D721Med (cell line): ENCODE measurements around the gene TOR1A.

ENCODE experiments used
- DNase-seq: peaks from one replicate; pipeline ENCODE4 v3.0.0; 2011; ENCODE audit warnings: low spot score; ENCODE audit not compliant: insufficient read length
- FAIRE-seq: peaks from 2 replicates; lab custom pipeline; 2011; peaks lifted over from hg19 to GRCh38; lab: Jason Lieb, UNC
- CTCF ChIP-seq: IDR thresholded peaks from 2 replicates; pipeline ENCODE4 v1.5.1; 2012; ENCODE audit warnings: mild to moderate bottlenecking, control low read depth; ENCODE audit not compliant: insufficient read depth; ENCODE audit errors: missing control alignments

Gene TOR1A

GRCh38 chr9:129762985-129763926 is 60.7 kb downstream of the TOR1A start:
- no peak for TF ChIP-seq CTCF
- FAIRE-seq (no peak), DNase-seq (no peak)
